H4 (cell line): Measurements from ENCODE around the gene TMEM179B. TPM values are rescaled to one million over a fixed set of nuclear protein-coding genes. Genes with fewer than 3 reads are reported as not detected.
"Not testable (repeated sequence)": the region's sequence is repeated elsewhere in the genome, so short reads cannot be mapped to it uniquely, and the experiment has no call there.

Source experiments
- DNase-seq: peaks from one replicate; pipeline ENCODE4 v3.0.0-alpha.2; 2015; ENCODE audit warnings: low spot score
- total RNA-seq: library from RNA; depleted of rRNA; stranded (reverse); fragments of >200 nt; shearing (Covaris generic); gene quantifications from 2 replicates; pipeline ENCODE4 v1.2.3, GENCODE V29; 2014; rRNA removed

Gene TMEM179B, protein sequence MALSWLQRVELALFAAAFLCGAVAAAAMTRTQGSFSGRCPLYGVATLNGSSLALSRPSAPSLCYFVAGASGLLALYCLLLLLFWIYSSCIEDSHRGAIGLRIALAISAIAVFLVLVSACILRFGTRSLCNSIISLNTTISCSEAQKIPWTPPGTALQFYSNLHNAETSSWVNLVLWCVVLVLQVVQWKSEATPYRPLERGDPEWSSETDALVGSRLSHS
- 77.5 and 85.5 TPM in 2 replicates for total RNA-seq

DNA sequence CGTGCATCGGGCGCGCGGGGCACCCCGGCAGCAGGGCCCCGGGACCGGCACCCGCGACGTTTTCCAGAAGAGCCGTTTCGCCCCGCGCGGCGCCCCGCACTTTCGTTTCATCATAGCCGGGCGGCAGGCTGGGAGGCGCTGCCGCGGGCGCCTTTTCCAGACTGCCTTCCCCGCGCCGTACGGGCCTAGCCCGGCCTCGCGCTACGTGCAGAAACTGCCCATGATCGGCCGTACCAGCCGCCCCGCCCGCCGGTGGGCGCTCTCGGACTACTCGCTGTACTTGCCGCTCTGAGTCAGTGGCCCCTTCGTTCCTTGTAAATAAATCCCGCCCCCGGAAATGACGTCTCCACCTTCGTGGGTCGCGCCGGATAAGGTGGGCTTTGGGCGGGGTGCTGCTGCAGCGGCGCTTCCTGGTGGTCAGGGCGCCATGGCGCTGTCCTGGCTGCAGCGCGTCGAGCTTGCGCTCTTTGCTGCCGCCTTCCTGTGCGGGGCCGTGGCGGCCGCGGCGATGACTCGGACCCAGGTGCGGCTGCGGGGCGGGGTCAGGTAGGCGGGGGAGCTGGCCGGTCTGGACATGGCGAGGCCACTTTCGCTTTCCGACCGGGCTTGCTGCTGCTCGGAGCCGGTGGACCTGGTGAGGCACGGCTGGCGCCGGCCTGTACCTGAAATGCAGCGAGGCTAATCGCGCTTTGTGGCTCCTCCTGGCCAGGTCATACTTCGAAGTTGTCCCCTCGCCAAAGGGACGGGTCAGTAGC is at the start of gene TMEM179B:
Gene TMEM179B, plus strand, starts transcription at position 398 of the 755 bp plus-strand sequence. Its CDS starts 30 bp downstream, at position 428.
- peak; percentile 97 for DNase-seq

DNA sequence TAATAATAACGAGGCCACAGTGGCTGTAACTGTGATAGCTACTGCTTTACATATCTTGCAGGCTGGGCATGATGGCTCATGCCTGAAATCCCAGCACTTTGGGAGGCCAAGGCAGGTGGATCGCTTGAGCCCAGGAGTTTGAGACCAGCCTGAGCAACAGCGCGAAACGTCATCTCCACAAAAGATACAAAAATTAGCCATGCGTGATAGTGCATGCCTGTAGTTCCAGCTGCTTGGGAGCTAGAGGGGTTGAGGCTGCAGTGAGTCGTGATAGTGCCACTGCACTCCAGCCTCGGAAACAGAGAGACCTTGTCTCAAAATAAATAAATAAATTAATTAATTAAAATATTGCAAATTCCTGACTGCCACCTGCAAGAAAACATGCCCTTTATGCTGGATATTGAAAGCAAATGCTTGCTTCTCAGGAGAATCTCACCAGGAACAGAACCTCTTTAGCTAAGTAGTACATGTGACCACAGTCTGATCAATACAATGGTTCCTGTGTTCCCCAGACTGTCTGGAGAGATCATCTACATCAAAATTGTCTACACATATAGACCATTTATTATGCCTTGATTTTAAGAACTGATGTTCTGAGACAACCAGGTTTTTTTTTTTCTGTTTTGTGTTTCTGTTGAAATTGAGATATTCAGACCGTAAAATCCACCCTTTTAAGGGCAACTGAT is 39.6 kb upstream of the TMEM179B start:
- no peak for DNase-seq

DNA sequence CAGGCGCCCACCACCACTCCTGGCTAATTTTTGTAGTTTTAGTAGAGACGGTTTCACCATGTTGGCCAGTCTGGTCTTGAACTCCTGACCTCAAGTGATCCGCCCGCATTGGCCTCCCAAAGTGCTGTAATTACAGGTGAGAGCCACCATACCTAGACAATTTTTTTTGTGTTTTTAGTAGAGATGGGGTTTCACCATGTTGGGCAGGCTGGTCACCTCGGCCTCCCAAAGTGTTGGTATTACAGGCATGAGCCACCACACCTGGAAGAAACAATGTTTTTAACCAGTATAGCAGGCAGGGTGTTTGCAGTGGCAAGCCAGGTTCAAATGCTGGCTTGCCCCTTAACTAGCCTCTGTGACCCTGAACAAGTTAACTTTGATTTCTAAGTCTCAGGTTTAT is 37.3 kb upstream of the TMEM179B start:
- not testable (repeated sequence) for DNase-seq

DNA sequence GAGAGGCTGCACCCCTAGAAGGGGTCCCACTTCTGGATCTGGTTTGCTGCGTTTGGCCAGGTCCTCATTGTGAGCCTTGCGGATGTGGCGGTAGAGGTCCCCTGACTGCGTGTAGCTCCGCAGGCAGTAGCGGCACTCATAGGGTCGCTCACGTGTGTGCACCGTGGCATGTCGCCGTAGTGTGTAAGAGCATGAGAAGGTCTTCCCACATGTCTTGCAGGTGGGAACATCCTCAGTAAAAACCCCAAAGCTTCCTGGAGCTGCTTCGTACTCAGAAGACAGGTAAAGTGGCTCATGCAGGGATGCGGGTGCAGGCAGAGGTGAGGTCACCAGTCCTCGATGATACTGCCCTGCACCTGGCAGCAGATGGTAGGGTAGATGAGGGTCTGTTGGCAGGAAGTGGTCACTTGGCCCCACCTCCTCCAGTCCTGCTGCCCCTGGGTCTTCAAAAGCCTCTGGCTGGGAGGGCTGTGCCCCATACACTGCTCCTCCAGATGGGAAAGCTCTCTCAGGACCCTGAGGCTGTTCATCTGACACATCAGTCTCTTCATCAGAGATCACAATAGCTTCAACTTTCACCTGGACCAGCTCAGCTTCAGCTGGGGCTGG is 34.9 kb upstream of the TMEM179B start:
- DNase-seq: no peak

DNA sequence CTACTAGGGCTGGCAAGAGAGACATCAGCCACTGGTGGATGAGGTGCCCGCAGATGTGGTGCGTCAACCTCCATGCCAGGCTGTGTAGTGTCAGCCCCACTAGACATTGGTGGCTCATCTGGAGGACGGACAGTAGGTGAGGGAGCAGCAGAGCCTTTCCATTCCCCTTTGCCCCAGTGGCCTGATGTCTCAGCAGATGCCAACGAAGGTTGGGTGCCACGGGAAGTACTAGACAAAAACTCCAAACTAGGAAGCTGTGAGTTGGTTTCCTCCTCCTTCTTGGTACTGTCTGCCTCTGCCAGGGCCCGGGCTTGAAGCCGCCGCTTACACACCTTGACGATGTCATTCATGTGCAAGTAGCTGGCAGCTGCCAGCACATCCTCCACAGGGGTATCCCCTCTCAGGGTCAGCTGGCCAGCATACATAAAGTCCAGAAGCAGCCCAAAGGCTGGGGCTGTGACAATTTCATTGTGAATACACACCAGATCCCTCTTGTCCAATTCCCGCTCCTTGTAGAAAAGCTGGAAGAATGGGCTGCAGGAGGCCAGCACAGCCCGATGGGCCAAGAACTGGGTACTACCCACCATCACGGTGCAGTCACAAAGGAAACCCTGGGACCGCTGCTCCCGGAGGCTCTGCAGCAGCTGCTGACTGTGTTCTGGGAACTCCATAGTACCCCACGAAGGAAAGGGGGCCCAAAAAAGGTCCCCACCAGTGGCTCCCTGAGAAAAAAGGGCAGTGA is 34.0 kb upstream of the TMEM179B start:
- DNase-seq: no peak

DNA sequence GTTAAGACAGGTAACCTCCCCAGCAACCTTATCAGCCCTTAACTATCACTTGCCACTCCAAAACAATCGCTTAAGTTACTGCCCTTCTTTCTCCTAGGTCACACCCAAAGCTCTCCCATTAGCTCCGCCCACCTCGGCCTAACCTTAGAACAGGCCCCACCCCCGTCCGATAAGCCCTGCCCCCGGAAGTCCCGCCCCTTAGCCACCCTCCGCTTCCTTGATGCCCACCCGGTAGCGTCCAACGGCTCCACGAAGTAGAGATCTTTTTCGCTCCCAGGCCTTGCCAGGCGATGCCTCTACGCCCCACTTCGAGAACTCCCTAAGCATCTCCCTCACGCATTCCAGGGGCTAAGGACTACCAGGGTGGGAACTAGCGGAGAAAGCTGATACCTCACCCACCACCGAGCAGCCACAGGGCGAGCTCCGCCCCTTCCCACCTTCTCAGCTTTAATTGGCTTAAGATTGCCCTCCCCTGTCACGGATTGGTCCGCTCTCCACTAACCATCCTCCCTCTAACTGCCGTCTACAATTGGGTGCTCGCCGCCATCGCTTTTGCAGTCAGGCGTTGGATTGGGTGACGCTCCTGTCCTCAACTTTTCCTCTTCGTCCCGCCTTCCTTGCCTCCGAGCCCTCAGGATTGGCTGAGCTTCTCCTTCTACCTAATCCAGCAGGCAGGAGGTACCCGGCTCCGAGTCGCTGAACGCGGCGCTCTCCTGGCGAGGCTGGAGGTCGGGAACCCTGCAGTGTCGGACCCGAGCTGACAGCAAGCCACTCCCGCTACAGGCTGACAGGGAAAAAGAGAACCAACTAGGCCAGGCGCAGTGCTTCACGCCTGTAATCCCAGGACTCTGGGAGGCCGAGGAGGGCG is 33.2 kb upstream of the TMEM179B start, which contains the start of gene ZBTB3:
Gene ZBTB3, minus strand, starts transcription at position 425 of the 868 bp plus-strand sequence. CDS start 496 bp downstream, outside the sequence.
- peak; percentile 100 for DNase-seq

DNA sequence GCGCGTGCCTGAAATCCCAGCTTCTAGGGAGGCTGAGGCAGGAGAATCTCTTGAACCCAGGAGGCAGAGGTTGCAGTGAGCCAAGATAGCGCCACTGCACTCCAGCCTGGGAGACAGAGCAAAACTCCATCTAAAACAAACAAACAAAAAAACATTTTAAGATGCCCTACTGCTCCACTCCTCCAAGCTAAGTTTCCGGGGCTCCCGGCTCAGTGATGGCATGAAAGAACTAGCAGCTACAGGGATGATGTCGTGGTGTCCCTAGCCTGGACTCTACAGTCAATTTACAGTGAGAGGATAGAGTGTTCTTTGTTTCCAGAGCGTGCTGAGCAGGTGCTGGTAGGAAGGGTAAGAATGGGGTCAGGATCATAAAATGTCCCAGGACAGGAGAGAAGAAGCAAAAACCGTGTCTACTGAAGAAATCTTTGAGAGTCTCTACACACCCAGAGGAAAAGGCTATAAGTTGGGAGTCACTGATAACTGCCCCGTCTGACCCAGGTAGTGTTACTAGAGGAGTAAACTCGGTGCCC is 32.1 kb upstream of the TMEM179B start:
- DNase-seq: no peak

DNA sequence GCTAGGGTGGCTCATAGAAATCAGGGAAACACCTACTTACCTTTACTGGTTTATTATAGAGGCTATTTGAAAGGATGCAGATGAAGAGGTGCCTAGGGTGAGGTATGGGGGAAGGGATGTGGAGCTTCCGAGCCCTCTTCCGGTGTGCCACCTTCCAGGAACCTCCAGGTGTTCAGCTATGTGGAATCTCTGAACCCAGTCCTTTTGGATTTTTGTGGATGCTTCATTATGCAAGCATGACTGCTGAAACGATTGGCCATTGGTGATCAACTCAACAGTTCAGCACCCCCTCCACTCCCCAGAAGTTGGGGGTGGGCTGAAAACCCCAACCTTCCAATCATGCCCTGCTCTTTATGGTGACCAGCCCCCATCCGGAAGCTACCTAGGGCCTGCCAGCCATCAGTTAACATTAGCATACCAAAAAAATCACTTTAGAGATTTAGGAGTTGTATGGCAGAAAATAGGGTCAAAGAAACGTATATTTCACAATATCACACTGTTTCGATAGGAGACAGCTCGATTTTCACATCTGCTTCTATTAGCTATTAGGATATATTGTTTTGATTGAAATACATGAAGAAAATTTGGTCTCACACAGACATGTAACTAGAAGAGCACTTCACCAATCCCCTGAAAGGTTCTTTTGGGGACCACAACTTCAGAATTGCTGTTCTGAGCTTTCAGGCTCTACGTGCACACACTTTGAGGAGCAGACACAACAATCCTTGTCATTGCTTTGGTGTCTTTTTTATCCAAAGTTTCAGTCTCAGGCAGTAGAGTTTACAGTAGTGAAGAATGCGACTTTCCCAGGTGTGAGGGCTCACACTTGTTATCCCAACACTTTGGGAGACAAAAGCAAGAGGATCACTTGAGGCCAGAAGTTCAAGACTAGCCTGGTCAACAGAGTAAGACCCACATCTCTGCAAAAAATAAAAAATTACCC is 29.1 kb upstream of the TMEM179B start:
- DNase-seq: no peak

DNA sequence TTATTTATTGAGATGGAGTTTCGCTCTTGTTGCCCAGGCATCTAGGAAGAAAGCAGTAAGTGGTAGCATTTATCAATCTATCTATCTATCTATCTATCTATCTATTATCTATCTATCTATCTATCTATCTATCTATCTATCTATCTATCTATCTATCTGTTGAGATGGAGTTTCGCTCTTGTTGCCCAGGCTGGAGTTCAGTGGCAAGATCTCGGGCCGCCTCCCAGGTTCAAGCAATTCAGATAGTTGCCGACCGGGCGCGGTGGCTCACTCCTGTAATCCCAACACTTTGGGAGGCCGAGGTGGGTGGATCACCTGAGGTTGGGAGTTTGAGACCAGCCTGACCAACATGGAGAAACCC is 26.4 kb upstream of the TMEM179B start:
- not testable (repeated sequence) for DNase-seq

DNA sequence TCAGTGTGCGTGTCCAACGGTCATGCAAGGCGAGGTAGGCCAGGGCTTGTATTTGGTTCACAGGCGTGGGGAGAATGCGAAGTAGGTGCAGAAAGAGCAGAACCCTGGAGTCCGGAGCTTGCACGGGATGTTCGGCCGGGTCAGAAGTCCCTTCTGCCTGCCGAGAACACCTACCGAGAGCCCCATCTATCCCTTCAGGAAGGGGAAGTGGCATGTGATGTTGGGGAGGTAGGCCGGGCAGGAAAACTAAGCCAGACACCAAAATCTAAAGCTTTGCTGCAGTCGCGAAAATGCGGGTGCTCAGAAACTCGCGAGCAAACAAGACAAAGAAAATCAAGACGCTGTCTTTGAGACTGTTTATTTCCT is 16.4 kb upstream of the TMEM179B start:
- DNase-seq: no peak

DNA sequence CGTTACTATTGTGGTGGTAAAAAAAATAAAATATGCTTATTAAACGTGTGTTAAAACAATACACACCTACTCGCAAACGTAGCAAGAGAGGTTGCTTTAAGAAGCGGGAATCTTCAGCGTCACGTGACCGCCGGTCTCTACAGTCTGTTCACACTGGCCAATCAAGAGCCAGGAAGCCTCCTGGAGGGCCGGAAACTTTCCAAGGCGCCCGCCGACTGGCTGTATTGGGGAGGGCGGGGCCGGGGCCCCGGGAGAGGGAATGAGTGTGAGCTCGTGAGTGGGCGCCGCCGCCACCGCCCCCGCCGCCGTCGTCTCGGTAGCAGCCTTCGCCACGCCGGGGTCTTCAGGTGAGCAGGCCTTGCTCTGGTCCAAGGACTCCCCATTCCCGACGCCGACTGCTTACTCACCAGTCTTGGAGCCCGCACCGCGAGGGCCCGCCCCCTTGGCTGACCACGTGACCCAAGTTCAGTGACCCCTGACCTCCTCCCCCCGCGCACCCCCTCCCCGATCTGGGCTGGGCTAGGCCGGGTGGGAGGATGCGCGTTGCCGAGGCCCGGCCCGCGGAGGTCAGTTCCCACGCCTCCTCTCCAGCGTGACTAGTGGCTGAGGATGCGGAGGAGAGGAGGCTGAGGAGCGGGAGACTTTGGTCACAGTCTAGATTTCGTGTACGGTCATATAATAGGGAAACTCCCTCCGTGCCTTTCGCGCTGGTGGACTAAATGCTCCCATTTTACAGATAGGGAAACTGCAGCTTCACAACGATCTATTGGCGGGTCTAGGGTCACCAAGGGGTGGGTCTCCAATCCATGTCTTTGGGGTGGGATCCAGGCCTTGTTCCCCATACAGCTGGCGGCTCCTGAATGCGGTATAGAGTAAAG is 15.8 kb upstream of the TMEM179B start, which contains the start of gene TAF6L:
Gene TAF6L, plus strand, starts transcription at position 253 of the 878 bp plus-strand sequence. CDS start 4,388 bp downstream, outside the sequence.
- peak; percentile 93 for DNase-seq

DNA sequence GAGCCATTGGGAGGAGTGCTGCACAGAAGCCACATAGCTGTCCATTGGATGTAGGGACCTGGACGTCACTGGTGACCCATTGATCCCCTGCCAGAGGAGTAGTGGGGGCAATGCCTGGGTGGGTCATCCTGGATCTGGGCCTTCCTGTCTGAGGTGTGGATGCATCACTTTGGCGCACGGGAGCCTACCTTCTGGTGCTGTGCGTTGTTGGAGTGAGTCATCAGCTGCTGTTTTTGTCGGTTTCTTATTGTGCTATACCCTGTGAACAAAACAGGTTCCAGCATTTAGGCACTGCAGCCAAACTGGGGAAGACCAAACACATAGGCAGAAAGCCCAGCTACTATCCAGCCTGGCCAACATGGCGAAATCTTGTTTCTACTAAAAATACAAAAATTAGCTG is 12.8 kb upstream of the TMEM179B start:
- DNase-seq: no peak

DNA sequence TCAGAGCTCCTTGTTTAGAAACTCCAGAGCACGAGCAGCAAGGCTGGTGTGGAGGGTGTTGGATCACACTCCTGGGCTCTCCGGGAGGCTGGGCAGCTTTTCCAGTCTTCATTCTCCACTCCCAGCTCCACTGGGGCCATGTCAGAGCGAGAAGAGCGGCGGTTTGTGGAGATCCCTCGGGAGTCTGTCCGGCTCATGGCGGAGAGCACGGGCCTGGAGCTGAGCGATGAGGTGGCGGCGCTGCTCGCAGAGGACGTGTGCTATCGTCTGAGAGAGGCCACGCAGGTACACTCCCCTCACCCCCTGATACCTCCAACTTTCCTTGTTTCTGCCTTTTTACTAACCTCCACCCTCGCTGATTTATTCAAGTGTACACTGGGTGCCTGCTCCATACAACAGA is 11.6 kb upstream of the TMEM179B start:
- no peak for DNase-seq

DNA sequence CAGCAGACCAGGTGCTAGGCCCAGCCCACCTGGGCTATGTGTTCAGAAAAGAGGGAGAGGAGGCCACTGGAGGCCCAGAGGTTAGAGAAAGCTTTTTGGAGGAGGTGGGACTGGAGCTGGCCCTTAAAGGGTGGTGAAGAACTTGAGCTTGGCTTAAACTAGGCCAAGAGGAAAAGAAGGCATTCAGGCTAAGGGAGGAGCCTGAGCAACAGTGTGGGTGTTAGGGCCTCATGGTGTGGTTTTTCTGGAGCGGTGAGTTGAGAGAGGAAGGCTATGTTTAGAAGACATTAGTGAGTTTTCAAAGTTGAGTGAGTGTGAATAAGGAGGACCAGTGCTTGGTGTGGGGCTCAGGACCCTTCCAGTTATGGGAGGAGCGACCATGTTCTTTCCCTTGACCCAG is 9.8 kb upstream of the TMEM179B start:
- DNase-seq: no peak

DNA sequence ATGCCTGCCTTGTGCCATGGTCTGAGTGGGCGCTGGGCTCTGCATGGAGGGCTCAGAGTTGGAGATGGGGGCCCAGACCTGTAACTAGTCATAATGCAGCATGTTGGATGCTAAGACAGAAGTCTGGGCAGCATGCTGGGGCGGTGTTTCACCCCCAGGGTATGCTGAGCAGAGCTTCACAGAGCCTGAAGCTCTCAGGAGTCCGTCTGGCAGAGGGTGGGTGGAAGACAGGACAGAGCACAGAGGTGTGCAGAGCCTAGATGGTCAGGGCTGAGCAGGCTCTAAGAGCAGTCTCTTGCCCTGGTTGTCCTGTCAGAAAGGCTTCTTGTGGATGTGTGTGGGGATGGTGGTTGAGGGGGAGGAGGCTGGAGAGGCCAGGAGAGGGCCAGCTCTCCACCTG is 8.8 kb upstream of the TMEM179B start:
- no peak for DNase-seq

DNA sequence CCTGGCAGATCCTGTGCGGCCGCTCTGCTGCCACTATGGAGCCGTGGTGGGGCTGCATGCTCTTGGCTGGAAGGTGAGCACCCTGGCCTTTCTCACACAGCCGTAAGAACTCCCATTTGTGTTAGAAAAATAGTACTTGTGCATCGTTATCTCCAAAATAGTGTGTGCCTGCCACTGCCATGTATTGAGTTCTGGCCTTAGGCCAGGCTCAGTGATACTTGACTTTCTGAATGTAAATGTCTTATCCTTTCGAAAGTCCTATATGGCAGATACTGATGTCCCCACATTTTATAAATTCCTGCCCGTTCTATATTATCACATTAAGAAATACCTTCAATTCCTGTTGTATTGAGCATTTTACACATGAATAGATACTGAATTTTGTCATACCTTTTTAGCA is 4.4 kb upstream of the TMEM179B start:
- DNase-seq: no peak

DNA sequence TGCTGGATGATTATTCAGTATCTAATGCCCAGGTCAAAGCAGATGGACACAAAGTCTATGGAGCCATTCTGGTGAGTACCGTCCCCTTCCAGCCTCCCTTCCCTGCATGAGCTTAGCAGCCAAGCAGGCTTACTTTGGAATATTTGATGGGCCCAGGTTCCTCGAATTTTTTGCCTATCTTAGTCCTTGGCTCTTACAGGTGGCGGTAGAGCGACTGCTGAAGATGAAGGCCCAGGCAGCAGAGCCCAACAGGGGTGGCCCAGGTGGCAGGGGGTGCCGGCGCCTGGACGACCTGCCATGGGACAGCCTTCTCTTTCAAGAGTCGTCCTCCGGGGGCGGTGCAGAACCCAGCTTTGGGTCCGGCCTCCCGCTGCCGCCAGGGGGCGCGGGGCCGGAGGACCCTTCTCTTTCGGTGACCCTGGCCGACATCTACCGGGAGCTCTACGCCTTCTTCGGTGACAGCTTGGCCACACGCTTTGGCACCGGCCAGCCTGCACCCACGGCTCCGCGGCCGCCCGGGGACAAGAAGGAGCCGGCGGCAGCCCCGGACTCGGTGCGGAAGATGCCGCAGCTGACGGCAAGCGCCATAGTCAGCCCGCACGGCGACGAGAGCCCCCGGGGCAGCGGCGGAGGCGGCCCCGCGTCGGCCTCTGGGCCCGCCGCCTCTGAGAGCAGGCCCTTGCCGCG is 741 bp upstream of the TMEM179B start:
- peak; percentile 71 for DNase-seq
